B cell (primary cell): ENCODE data around the gene TBPL2. TPM values are rescaled to one million over a fixed set of nuclear protein-coding genes. Genes with fewer than 3 reads are reported as not detected.

Experiments
- ATAC-seq: fragments of 200-7000 bp; cut with Tn5 transposase; one replicate; pipeline ENCODE4 v1.10.0; 2021; ENCODE audit warnings: low read depth, mild to moderate bottlenecking, moderate number of reproducible peaks, moderate library complexity
- CTCF ChIA-PET: fragments of 350-600 bp; sonication (Branson Sonifier 250); formaldehyde crosslinking; loops from one replicate; lab custom pipeline; 2021; ENCODE audit warnings: antibody characterized with exemption, inconsistent platforms; lab: Charles Lee
- POLR2A ChIA-PET: fragments of 350-600 bp; sonication (Branson Sonifier 250); formaldehyde crosslinking; loops from one replicate; lab custom pipeline; 2021; ENCODE audit warnings: antibody characterized with exemption; lab: Charles Lee
- DNase-seq: peaks from one replicate; pipeline ENCODE4 v3.0.0; 2013
- H2AFZ ChIP-seq: 2 replicates; pipeline ENCODE4 v1.6.1; 2012; ENCODE audit warnings: mild to moderate bottlenecking, low read depth, low read length; ENCODE audit not compliant: insufficient read depth, poor library complexity, severe bottlenecking
- H3K27ac ChIP-seq, 2 donors: 1 replicate in 1 of 2; 2 replicates in 1 of 2; pipeline ENCODE4 v1.5.1; 2012 to 2013; ENCODE audit warnings: low read length in 2 of 2, mild to moderate bottlenecking in 2 of 2, moderate library complexity in 1 of 2
- H3K27me3 ChIP-seq, 4 experiments: fragments of 200-600 bp in 1 of 4; sonication (generic) in 1 of 4; replicated peaks in 1 of 4; 1 replicate in 2 of 4; 2 replicates in 2 of 4; pipeline versions ENCODE4 v1.6.1 to v1.7.0; 2013 to 2016; ENCODE audit warnings: low read length in 3 of 4, mild to moderate bottlenecking in 2 of 4, mixed read lengths in 1 of 4, moderate library complexity in 1 of 4; ENCODE audit not compliant: insufficient read depth in 4 of 4, control insufficient read depth in 3 of 4; ENCODE audit errors: control extremely low read depth in 1 of 4
- H3K36me3 ChIP-seq, 2 experiments: replicated peaks in 1 of 2; 1 replicate in 1 of 2; 2 replicates in 1 of 2; pipeline versions ENCODE4 v1.6.1 to v1.7.1; 2013; ENCODE audit warnings: low read length in 1 of 2; ENCODE audit not compliant: insufficient read depth in 2 of 2, control insufficient read depth in 1 of 2; ENCODE audit errors: control extremely low read depth in 1 of 2, extremely low read depth in 1 of 2
- H3K4me1 ChIP-seq, 2 donors: fragments of 200-600 bp in 1 of 2; sonication (generic) in 1 of 2; 1 replicate in 1 of 2; 2 replicates in 1 of 2; pipeline versions ENCODE4 v1.5.1 to v1.6.1; 2013 to 2017; ENCODE audit warnings: low read length in 2 of 2; ENCODE audit not compliant: control insufficient read depth in 2 of 2, insufficient read depth in 2 of 2
- H3K4me2 ChIP-seq: replicated peaks from 2 replicates; pipeline ENCODE3; 2012; ENCODE audit warnings: mild to moderate bottlenecking, low read depth, low read length; ENCODE audit not compliant: poor library complexity, severe bottlenecking
- H3K4me3 ChIP-seq, 5 experiments: fragments of 200-600 bp in 1 of 5; sonication (generic) in 1 of 5; 1 replicate in 3 of 5; 2 replicates in 2 of 5; pipeline versions ENCODE4 v1.5.1 to v1.7.0; 2011 to 2016; ENCODE audit warnings: low read length in 4 of 5, mild to moderate bottlenecking in 4 of 5, low read depth in 2 of 5, control low read depth in 1 of 5, moderate library complexity in 1 of 5; ENCODE audit not compliant: insufficient read depth in 1 of 5; ENCODE audit errors: control extremely low read depth in 1 of 5, extremely low read depth in 1 of 5
- H3K79me2 ChIP-seq: fragments of 200-600 bp; sonication (generic); one replicate; pipeline ENCODE4 v1.6.0; 2016; ENCODE audit warnings: low read length; ENCODE audit not compliant: control insufficient read depth, insufficient read depth
- H3K9ac ChIP-seq: fragments of 200-600 bp; sonication (generic); 2 replicates; pipeline ENCODE4 v1.6.1; 2017; ENCODE audit warnings: mild to moderate bottlenecking, low read length, moderate library complexity
- H3K9me3 ChIP-seq, 3 donors: one replicate each; pipeline versions ENCODE4 v1.6.1 to v1.7.1; 2013; ENCODE audit warnings: low read length in 2 of 3; ENCODE audit not compliant: control insufficient read depth in 2 of 3, insufficient read depth in 1 of 3; ENCODE audit errors: control extremely low read depth in 1 of 3
- H4K20me1 ChIP-seq: 2 replicates; pipeline ENCODE4 v1.6.0; 2012; ENCODE audit warnings: mild to moderate bottlenecking, low read length; ENCODE audit not compliant: insufficient read depth, control insufficient read depth, poor library complexity, severe bottlenecking
- H3K27ac Mint-ChIP-seq: one replicate; pipeline ENCODE4 v1.8.0; 2021; ENCODE audit warnings: mixed read lengths
- H3K27me3 Mint-ChIP-seq: one replicate; pipeline ENCODE4 v1.8.0; 2021; ENCODE audit warnings: mixed read lengths
- H3K4me1 Mint-ChIP-seq: one replicate; pipeline ENCODE4 v1.8.0; 2021; ENCODE audit warnings: mixed read lengths
- H3K4me3 Mint-ChIP-seq: one replicate; pipeline ENCODE4 v1.8.0; 2021; ENCODE audit warnings: mixed read lengths
- H3K9me3 Mint-ChIP-seq: one replicate; pipeline ENCODE4 v1.8.0; 2022; ENCODE audit warnings: mixed read lengths; ENCODE audit not compliant: insufficient read depth
- EZH2 ChIP-seq: IDR thresholded peaks from 2 replicates; pipeline ENCODE4 v1.6.1; 2012; ENCODE audit warnings: borderline replicate concordance, low read depth, mild to moderate bottlenecking, moderate library complexity, low read length; ENCODE audit not compliant: insufficient read depth, poor library complexity, severe bottlenecking
- WGBS: methylation state at CpG from one replicate; pipeline ENCODE4 v1.1.5; 2013; ENCODE audit warnings: missing lambda C conversion rate; ENCODE audit not compliant: insufficient coverage; 5-methylcytosine and 5-hydroxymethylcytosine counted together
- intact Hi-C: fragments of 100-400 bp; cut with micrococcal nuclease; formaldehyde crosslinking; loops from one replicate; pipeline ENCODE4 v1.10.0; 2022
- polyA plus RNA-seq: library from polyadenylated mRNA; depleted of rRNA; stranded (reverse); fragments of >200 nt; gene quantifications from 2 replicates; pipeline ENCODE4 v1.2.3, GENCODE V29; 2012
- total RNA-seq, 2 donors: library from RNA; stranded (reverse); fragments of 120-200 nt in 1 of 2; gene quantifications; 1 replicate in 1 of 2; 2 replicates in 1 of 2; pipeline versions ENCODE4 v1.2.3 to v1.2.4, GENCODE V29; 2013 to 2022
- TF ChIP-seq, protein P1 (sequence below): fragments of 200-600 bp; IDR thresholded peaks from one replicate; pipeline ENCODE4 v1.8.0; 2022; ENCODE audit warnings: antibody characterized with exemption, mild to moderate bottlenecking

Gene TBPL2
- total and polyA plus RNA-seq, 2 donors (not counting 1 experiment from before 2014, with no cell fraction given), result not detected

DNA sequence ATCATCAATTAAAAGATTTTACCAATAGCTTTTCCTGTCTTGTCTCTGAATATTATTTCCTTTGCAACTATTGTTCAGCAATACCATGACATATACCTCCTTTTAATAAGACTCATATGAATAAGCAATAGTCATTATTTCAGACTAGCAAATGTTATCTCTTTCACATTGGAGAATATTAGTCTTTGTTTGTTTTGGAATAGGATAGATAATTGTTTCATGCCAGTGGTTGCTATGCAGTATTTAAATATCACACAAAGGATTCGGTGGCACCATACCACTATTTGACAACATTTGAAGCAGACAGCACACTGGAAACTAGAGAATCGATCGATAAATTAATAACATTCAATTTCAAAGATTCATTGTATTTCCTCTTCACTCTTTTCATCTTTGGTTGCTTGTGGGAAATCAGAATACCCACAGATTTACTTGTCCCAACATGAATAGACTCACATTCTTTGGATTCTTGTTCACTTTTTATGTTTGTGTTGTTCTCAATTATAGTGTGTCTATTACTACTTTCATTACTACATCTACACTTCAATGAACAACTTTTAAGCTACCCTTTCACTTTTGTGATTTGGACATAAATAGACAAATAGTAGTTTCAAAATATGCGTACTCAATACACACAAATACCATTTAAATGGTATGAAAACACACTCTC, 42.7 kb upstream of the TBPL2 start:
- intact Hi-C loops, result no loop called here
- H3K27ac ChIP-seq, result no peak overlapping the region
- H3K4me1 ChIP-seq, result no peaks in the 10 kb centered on the region
- Mint-ChIP-seq H3K4me3 (no peak overlapping the region), H3K27ac (no peak overlapping the region), H3K9me3 (no peaks in the 10 kb centered on the region), H3K4me1 (no peaks in the 10 kb centered on the region), H3K27me3 (no peaks in the 10 kb centered on the region)
- no peak overlapping the region for H3K9ac ChIP-seq
- no peak overlapping the region for H3K4me3 ChIP-seq
- WGBS, result 95% methylated on average over 3 of the region's 4 CpGs
- no peak overlapping the region for H2AFZ ChIP-seq
- no peaks in the 10 kb centered on the region for H3K36me3 ChIP-seq
- H4K20me1 ChIP-seq, result no peaks in the 10 kb centered on the region
- DNase-seq (no peak), ATAC-seq (no peak)
- ChIA-PET POLR2A (no interaction called here), CTCF (no interaction called here)
- H3K4me2 ChIP-seq, result no peak overlapping the region
- TF ChIP-seq, protein P1, sequence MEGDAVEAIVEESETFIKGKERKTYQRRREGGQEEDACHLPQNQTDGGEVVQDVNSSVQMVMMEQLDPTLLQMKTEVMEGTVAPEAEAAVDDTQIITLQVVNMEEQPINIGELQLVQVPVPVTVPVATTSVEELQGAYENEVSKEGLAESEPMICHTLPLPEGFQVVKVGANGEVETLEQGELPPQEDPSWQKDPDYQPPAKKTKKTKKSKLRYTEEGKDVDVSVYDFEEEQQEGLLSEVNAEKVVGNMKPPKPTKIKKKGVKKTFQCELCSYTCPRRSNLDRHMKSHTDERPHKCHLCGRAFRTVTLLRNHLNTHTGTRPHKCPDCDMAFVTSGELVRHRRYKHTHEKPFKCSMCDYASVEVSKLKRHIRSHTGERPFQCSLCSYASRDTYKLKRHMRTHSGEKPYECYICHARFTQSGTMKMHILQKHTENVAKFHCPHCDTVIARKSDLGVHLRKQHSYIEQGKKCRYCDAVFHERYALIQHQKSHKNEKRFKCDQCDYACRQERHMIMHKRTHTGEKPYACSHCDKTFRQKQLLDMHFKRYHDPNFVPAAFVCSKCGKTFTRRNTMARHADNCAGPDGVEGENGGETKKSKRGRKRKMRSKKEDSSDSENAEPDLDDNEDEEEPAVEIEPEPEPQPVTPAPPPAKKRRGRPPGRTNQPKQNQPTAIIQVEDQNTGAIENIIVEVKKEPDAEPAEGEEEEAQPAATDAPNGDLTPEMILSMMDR, result no peak
- TF ChIP-seq EZH2, result no peak
- H3K9me3 ChIP-seq, result no peaks in the 10 kb centered on the region
- no peaks in the 10 kb centered on the region for H3K79me2 ChIP-seq
- H3K27me3 ChIP-seq, result no peaks in the 10 kb centered on the region

DNA sequence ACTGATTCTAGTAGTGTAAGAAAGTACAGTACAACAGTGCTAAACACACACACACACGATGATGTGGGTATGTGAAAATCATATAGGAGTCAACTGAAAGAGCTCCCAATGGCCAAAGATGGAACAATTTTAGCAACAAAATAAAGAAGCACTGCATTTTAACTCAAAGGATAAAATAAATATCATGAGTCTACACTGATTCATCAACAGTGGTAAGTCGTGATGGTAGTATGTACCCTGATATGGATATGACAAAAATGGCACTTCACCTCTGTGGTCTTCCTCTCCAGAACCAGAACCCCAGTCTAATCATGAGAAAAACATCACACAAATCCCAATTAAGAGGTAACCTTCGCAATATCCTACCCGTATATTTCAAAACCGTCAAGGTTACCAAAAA, 41.4 kb upstream of the TBPL2 start:
- H2AFZ ChIP-seq, result no peak overlapping the region
- no peak overlapping the region for H3K27ac ChIP-seq
- H3K79me2 ChIP-seq, result no peaks in the 10 kb centered on the region
- Mint-ChIP-seq H3K27ac (no peak overlapping the region), H3K27me3 (no peaks in the 10 kb centered on the region), H3K4me1 (no peaks in the 10 kb centered on the region), H3K9me3 (no peaks in the 10 kb centered on the region), H3K4me3 (no peak overlapping the region)
- ChIA-PET POLR2A (no interaction called here), CTCF (no interaction called here)
- no CpG with 5 or more reads among the region's 5 CpGs for WGBS
- no peak overlapping the region for H3K9ac ChIP-seq
- H3K4me3 ChIP-seq, result no peak overlapping the region
- H4K20me1 ChIP-seq, result no peaks in the 10 kb centered on the region
- no peaks in the 10 kb centered on the region for H3K9me3 ChIP-seq
- ATAC-seq (no peak), DNase-seq (no peak)
- no peaks in the 10 kb centered on the region for H3K4me1 ChIP-seq
- H3K27me3 ChIP-seq, result no peaks in the 10 kb centered on the region
- no peak for TF ChIP-seq EZH2
- TF ChIP-seq, protein P1, result no peak
- H3K4me2 ChIP-seq, result no peak overlapping the region
- H3K36me3 ChIP-seq, result no peaks in the 10 kb centered on the region
- intact Hi-C loops, result no loop called here
